ENCODE results near the gene ZNF3.

- TF ChIP-seq CTCF (IDR thresholded peaks at IDR 0.05) = no peak
- no peak for TF ChIP-seq EZH2 (IDR thresholded peaks at IDR 0.05)
Measured at GRCh38 chr7:100082978-100083377, 1.5 kb upstream of the ZNF3 start.
